NCI-H748 (cell line): Measurements from ENCODE around the gene PDS5A.
"Not testable (repeated sequence)": the region's sequence is repeated elsewhere in the genome, so short reads cannot be mapped to it uniquely, and the experiment has no call there.

ENCODE experiments used
- DNase-seq: peaks from one replicate; lab custom pipeline; 2025; ENCODE audit not compliant: unreplicated experiment; lab: John Stamatoyannopoulos, UW

Gene PDS5A

GRCh38 chr4:39977489-39978377 lies at the start of gene PDS5A:
PDS5A (minus strand) TSS chr4:39977911; CDS start chr4:39976577, 1,334 bp downstream.
- peak; percentile 91 for DNase-seq

GRCh38 chr4:40024049-40024448 lies 46.3 kb upstream of the PDS5A start:
- not testable (repeated sequence) for DNase-seq

GRCh38 chr4:40021116-40021515 lies 43.4 kb upstream of the PDS5A start:
- DNase-seq, result not testable (repeated sequence)

GRCh38 chr4:40020221-40020620 lies 42.5 kb upstream of the PDS5A start:
- no peak for DNase-seq

GRCh38 chr4:40016007-40016406 lies 38.3 kb upstream of the PDS5A start:
- DNase-seq, result no peak

GRCh38 chr4:40003986-40004385 lies 26.3 kb upstream of the PDS5A start:
- no peak for DNase-seq

- DNase-seq, result no peak
Measured at GRCh38 chr4:40000711-40001110, 23.0 kb upstream of the PDS5A start.

- DNase-seq, result no peak
Measured at GRCh38 chr4:39998659-39999345, 21.1 kb upstream of the PDS5A start.

GRCh38 chr4:39996811-39997210 lies 19.1 kb upstream of the PDS5A start:
- no peak for DNase-seq

- no peak for DNase-seq
Measured at GRCh38 chr4:39994406-39994805, 16.7 kb upstream of the PDS5A start.

GRCh38 chr4:39989381-39989780 lies 11.7 kb upstream of the PDS5A start:
- not testable (repeated sequence) for DNase-seq

- DNase-seq, result no peak
Measured at GRCh38 chr4:39987485-39987884, 9.8 kb upstream of the PDS5A start.

- no peak for DNase-seq
Measured at GRCh38 chr4:39978904-39979303, 1.2 kb upstream of the PDS5A start.

- no peak for DNase-seq
Measured at GRCh38 chr4:39978378-39978775, 666 bp upstream of the PDS5A start.

- DNase-seq, result peak; percentile 54
Measured at GRCh38 chr4:39976945-39977488, 694 bp downstream of the PDS5A start.

GRCh38 chr4:39976141-39976944 lies 1.4 kb downstream of the PDS5A start:
- DNase-seq, result peak; percentile 76

- no peak for DNase-seq
Measured at GRCh38 chr4:39975488-39976089, 2.1 kb downstream of the PDS5A start.

- not testable (repeated sequence) for DNase-seq
Measured at GRCh38 chr4:39973052-39973451, 4.7 kb downstream of the PDS5A start.

- no peak for DNase-seq
Measured at GRCh38 chr4:39970671-39971640, 6.8 kb downstream of the PDS5A start.
